Mucosa of descending colon (tissue), 3 donors: ENCODE measurements around the gene FUCA2. TPM values are rescaled to one million over a fixed set of nuclear protein-coding genes. Genes with fewer than 3 reads are reported as not detected.

ENCODE experiments used
- ATAC-seq: fragments of 200-7000 bp; cut with Tn5 transposase; one replicate; pipeline ENCODE4 v1.9.1; 2020; ENCODE audit warnings: mild to moderate bottlenecking, moderate library complexity
- DNase-seq, 3 donors: peaks; one replicate each; pipeline ENCODE4 v3.0.0-alpha.2; 2020
- H3K36me3 ChIP-seq: fragments of 200-600 bp; one replicate; pipeline ENCODE4 v1.8.0; 2021; ENCODE audit warnings: low read depth, mild to moderate bottlenecking
- H3K4me1 ChIP-seq: fragments of 200-600 bp; one replicate; pipeline ENCODE4 v1.8.0; 2021; ENCODE audit warnings: low read depth, mild to moderate bottlenecking
- H3K4me3 ChIP-seq: fragments of 200-600 bp; one replicate; pipeline ENCODE4 v1.8.0; 2021; ENCODE audit warnings: mild to moderate bottlenecking
- H3K9me3 ChIP-seq: fragments of 200-600 bp; one replicate; pipeline ENCODE4 v1.8.0; 2021; ENCODE audit warnings: mild to moderate bottlenecking
- CTCF ChIP-seq: fragments of 200-600 bp; IDR thresholded peaks from one replicate; pipeline ENCODE4 v1.8.0; 2022; ENCODE audit warnings: antibody characterized with exemption, mild to moderate bottlenecking
- intact Hi-C, 2 donors: fragments of 100-400 bp; cut with DNase I in 1 of 2; cut with micrococcal nuclease in 1 of 2; formaldehyde crosslinking; loops; one replicate each; pipeline versions ENCODE4 v1.11.0 to v1.11.1; 2022; cut with DNase I, micrococcal nuclease
- total RNA-seq, 3 donors: library from RNA; stranded (reverse); fragmentation: NEBNext Ultra II Directional in 2 of 3; extraction: Animal tissue kit (Norgen Biotek cat#: 25700) in 2 of 3; gene quantifications; one replicate each; pipeline versions ENCODE4 v1.2.1 to v1.2.4, GENCODE V29; 2021 to 2023
- donor health status: DM: no; HTN: no; CAD: no; lungs with moderate emphysema.
- donor health status: DM: no; HTN: no; CAD: no.
- donor health status: DM: no; HTN: yes; CAD: no.

The FUCA2 gene
- total RNA-seq, 3 donors from 2014 or later, result 43.6 to 92.3 (median 67.7) TPM

DNA sequence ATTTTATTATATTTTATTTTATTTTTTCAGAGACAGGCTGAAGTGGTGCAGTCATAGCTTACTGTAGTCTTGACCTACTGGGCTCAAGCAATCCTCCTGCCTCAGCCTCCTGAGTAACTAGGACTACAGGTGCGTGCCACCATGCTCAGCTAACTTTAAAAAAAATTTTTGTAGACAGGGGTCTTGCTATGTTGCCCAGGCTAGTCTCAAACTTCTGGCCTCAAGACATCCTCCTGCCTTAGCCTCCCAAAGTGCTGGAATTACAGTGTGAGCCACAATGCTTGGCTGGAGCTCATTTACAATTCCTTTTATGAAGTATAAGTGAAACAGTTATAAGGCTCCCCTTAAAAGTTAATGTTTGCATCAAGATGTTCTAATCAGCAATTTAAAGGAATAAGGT, 14.5 kb downstream of the FUCA2 start:
- TF ChIP-seq CTCF, result no peak
- ATAC-seq, result no peak
- Histone ChIP-seq H3K36me3 (no peaks in the 10 kb centered on the region), H3K4me1 (no peaks in the 10 kb centered on the region), H3K9me3 (no peaks in the 10 kb centered on the region), H3K4me3 (no peak overlapping the region)
- intact Hi-C loops, result no loop called here
- no peak for DNase-seq

DNA sequence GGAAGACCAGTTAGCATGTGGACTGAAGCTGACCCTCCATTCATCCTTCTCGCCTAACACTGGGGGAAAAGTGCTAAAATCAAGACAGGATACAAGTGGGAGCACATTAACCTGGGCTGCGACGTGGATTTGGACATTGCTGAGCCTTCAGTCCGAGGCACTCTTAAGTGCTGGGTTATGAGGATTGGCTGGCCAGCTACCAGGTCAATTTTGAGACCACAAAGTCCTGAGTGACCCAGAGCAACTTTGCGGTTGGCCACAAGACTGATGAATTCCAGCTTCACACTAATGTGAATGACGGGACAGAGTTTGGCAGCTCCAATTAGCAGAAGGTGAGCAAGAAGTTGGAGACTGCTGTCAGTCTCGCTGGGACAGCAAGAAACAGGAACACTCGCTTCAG, 20.7 kb downstream of the FUCA2 start:
- ATAC-seq (no peak), DNase-seq (no peak)
- H3K9me3 ChIP-seq, result no peaks in the 10 kb centered on the region
- intact Hi-C loops, result no loop called here
- no peak overlapping the region for H3K4me3 ChIP-seq
- TF ChIP-seq CTCF, result no peak
- H3K36me3 ChIP-seq, result no peaks in the 10 kb centered on the region
- no peaks in the 10 kb centered on the region for H3K4me1 ChIP-seq

DNA sequence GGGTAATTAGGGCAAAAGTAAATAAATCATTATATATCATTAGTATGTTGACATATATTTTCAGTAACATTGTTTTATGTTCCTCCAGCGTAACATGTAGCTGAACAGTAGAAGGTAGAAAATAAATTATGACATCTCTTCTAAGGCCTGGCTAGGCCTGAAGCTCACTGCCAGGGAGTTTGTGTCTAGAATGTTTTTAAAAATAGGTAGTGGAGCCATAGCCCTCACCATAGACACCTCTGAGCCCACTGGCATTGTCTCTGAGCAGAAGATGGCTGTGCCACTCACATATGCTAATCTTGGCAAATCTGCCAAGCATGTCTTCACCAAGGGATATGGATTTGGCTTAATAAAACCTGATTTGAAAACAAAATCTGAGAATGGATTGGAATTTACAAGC, 21.3 kb downstream of the FUCA2 start:
- no peak for TF ChIP-seq CTCF
- DNase-seq, result no peak
- Histone ChIP-seq H3K9me3 (no peaks in the 10 kb centered on the region), H3K36me3 (no peaks in the 10 kb centered on the region), H3K4me1 (no peaks in the 10 kb centered on the region), H3K4me3 (no peak overlapping the region)
- intact Hi-C loops, result no loop called here
- ATAC-seq, result no peak

DNA sequence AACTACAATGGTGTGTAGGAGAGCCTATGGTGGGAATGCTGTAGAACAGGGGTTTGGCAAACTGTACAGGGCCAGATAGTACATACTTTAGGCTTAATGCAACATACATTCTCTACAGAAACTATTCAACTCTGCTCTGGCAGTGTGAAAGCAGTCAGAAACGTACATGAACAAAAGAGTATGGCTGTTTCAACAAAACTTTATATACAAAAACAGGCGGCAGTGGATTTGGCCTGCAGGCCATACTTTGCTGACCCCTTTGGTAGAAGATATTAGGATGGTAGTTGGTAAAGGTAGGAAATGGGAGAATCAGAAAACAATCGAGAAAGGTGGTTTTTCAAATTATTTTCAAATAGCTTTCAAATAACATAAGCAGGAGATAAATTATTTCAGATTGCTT, 24.8 kb downstream of the FUCA2 start:
- Histone ChIP-seq H3K36me3 (no peaks in the 10 kb centered on the region), H3K4me3 (no peak overlapping the region), H3K9me3 (no peaks in the 10 kb centered on the region), H3K4me1 (no peaks in the 10 kb centered on the region)
- no peak for DNase-seq
- intact Hi-C loops, result no loop called here
- ATAC-seq, result no peak
- no peak for TF ChIP-seq CTCF

DNA sequence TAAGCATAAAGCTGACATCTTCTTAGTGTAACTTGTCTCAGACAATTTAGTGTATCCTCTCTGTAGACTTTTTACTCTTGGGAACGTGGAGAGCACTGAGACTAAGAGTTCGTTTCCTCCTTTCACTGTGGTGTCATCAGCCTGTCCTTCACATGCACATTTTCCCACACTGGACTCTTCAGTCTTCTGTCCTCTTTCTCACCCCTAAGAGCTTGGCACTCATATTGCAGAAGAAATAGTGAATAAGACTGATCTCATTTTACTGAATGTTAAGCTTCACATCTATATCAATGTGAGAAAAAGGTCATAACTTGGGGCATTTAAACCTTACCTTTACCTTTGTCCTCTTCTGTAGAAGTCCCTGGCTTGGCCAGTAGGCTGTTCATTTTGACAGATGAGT, 25.6 kb downstream of the FUCA2 start:
- no peak for ATAC-seq
- Histone ChIP-seq H3K4me1 (no peaks in the 10 kb centered on the region), H3K9me3 (no peaks in the 10 kb centered on the region), H3K36me3 (no peaks in the 10 kb centered on the region), H3K4me3 (no peak overlapping the region)
- no peak for DNase-seq
- no peak for TF ChIP-seq CTCF
- intact Hi-C loops, result no loop called here

- no peak for ATAC-seq
- H3K4me3 ChIP-seq, result no peak overlapping the region
- H3K9me3 ChIP-seq, result no peaks in the 10 kb centered on the region
- TF ChIP-seq CTCF, result no peak
- intact Hi-C loops, result no loop called here
- H3K4me1 ChIP-seq, result no peaks in the 10 kb centered on the region
- no peak for DNase-seq
- H3K36me3 ChIP-seq, result no peaks in the 10 kb centered on the region
These were observed 28.9 kb downstream of the FUCA2 start for GRCh38 chr6:143482593-143482992.
